ENCODE data around the gene IFT88.

DNA sequence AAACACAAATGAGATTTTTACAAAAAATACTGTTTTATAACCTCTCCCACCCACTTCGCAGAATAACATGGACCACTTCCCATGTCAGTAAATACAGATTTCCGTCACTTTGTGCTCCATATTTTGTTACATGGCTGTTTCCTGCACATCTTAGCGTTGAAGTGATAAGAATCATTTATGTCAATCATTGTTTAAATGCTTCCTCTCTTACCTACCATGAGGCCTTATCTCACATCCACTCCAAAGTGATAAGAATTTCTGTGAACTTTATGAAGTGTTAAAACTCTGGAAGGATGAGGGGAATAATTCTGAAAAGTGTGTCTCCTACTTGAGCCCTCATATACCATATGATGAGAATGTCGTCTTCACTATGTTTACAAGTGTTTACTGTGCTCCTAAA is 100.0 kb downstream of the IFT88 start:
- TF ChIP-seq CTCF (IDR thresholded peaks at IDR 0.05; ENCODE audit: low read length) (no peak), EZH2 (optimal IDR thresholded peaks at IDR 0.05; ENCODE audit: low read depth, low read length) (no peak)

Data from MM.1S (cell line).